Tibial nerve (tissue), 4 donors: ENCODE measurements around the gene DDX56. TPM values are rescaled to one million over a fixed set of nuclear protein-coding genes. Genes with fewer than 3 reads are reported as not detected.

Source experiments
- DNase-seq, 2 donors: peaks; one replicate each; pipeline ENCODE4 v3.0.0-alpha.2; 2019; ENCODE audit warnings: low spot score in 2 of 2
- H3K27ac ChIP-seq, 4 donors: fragments of 200-600 bp; sonication (generic) in 3 of 4; one replicate each; pipeline ENCODE4 v1.5.1; 2017 to 2019; ENCODE audit warnings: mild to moderate bottlenecking in 1 of 4
- H3K27me3 ChIP-seq, 2 donors: fragments of 200-600 bp; sonication (generic) in 1 of 2; one replicate each; pipeline versions ENCODE4 v1.5.1 to v1.6.0; 2017 to 2019
- H3K36me3 ChIP-seq, 3 donors: fragments of 200-600 bp; sonication (generic); one replicate each; pipeline ENCODE4 v1.5.1; 2018 to 2019
- H3K4me1 ChIP-seq, 4 donors: fragments of 200-600 bp; sonication (generic) in 3 of 4; one replicate each; pipeline ENCODE4 v1.5.1; 2017 to 2019
- H3K4me3 ChIP-seq, 4 donors: fragments of 200-600 bp; sonication (generic) in 3 of 4; one replicate each; pipeline ENCODE4 v1.5.1; 2017 to 2019; ENCODE audit warnings: mild to moderate bottlenecking in 1 of 4, moderate library complexity in 1 of 4
- H3K9me3 ChIP-seq, 4 donors: fragments of 200-600 bp; sonication (generic) in 3 of 4; one replicate each; pipeline ENCODE4 v1.5.1; 2017 to 2019
- EP300 ChIP-seq, 2 donors: sonication (generic); formaldehyde crosslinking; IDR thresholded peaks; one replicate each; pipeline ENCODE4 v1.6.1; 2017; ENCODE audit warnings: antibody characterized with exemption in 2 of 2, mild to moderate bottlenecking in 1 of 2
- POLR2A ChIP-seq, 2 donors: fragments of 450-650 bp; IDR thresholded peaks; one replicate each; pipeline ENCODE4 v1.6.1; 2017; ENCODE audit warnings: antibody characterized with exemption in 2 of 2, mild to moderate bottlenecking in 2 of 2, moderate library complexity in 2 of 2
- WGBS, 2 donors: methylation state at CpG; one replicate each; pipeline ENCODE4 v1.1.5; 2018; 5-methylcytosine and 5-hydroxymethylcytosine counted together
- total RNA-seq, 4 donors: library from RNA; depleted of rRNA; stranded (reverse); fragments of >200 nt; gene quantifications; one replicate each; pipeline ENCODE4 v1.1.0, GENCODE V29; 2016
- TF ChIP-seq, protein P1 (sequence below), 5 experiments: fragments of 200-600 bp in 3 of 5; fragments of 450-650 bp in 2 of 5; sonication (generic) in 3 of 5; IDR thresholded peaks; one replicate each; pipeline ENCODE4 v1.5.1; 2016 to 2019; ENCODE audit warnings: antibody characterized with exemption in 5 of 5, mild to moderate bottlenecking in 3 of 5, moderate library complexity in 2 of 5

The DDX56 gene
- total RNA-seq, 4 donors from 2014 or later = 42.4 to 59.1 (median 56.5) TPM

DNA sequence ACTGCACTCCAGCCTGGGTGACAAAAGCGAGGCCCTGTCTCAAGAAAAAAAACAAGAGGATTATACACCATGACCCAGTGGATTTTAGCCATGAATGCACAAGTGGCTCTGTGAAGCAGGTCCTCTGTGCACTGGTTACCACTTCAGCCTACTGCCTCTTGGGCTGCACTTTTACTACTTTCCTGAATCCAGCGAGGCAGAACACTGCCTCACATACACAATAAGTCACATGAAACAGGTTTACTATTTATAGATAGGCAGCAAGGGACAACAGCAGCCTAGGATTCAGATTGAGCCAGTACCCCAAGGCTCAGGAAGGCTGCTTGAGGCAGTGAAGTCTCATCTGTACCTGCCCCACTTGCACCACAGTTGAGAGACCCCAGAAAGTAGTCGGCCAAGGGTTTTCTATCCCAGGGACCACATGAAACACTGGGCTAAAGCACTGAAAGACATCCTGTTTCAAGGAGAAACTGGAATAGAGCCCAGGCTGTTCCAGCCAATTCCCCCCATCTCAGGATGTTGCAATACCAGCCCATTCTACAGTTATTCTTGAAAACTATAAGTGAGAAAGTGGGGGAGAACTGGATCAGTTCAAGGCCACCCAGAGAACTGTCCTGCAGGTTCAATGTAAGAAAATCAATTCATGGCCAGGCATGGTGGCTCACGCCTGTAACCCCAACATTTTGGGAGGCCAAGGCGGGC is 22.4 kb upstream of the DDX56 start:
- no peaks in the 10 kb centered on the region for H3K4me1 ChIP-seq
- no peaks in the 10 kb centered on the region for H3K9me3 ChIP-seq
- H3K27me3 ChIP-seq = no peaks in the 10 kb centered on the region
- H3K27ac ChIP-seq = no peak overlapping the region
- TF ChIP-seq POLR2A (IDR thresholded peaks at IDR 0.05) = no peak
- TF ChIP-seq, protein P1, sequence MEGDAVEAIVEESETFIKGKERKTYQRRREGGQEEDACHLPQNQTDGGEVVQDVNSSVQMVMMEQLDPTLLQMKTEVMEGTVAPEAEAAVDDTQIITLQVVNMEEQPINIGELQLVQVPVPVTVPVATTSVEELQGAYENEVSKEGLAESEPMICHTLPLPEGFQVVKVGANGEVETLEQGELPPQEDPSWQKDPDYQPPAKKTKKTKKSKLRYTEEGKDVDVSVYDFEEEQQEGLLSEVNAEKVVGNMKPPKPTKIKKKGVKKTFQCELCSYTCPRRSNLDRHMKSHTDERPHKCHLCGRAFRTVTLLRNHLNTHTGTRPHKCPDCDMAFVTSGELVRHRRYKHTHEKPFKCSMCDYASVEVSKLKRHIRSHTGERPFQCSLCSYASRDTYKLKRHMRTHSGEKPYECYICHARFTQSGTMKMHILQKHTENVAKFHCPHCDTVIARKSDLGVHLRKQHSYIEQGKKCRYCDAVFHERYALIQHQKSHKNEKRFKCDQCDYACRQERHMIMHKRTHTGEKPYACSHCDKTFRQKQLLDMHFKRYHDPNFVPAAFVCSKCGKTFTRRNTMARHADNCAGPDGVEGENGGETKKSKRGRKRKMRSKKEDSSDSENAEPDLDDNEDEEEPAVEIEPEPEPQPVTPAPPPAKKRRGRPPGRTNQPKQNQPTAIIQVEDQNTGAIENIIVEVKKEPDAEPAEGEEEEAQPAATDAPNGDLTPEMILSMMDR (IDR thresholded peaks at IDR 0.05) = no peak
- TF ChIP-seq EP300 (IDR thresholded peaks at IDR 0.05) = no peak
- no peak for DNase-seq
- WGBS, 2 donors = 55 to 71% methylated on average over 5 of the region's 5 CpGs
- no peak overlapping the region for H3K4me3 ChIP-seq
- H3K36me3 ChIP-seq = no peaks in the 10 kb centered on the region

DNA sequence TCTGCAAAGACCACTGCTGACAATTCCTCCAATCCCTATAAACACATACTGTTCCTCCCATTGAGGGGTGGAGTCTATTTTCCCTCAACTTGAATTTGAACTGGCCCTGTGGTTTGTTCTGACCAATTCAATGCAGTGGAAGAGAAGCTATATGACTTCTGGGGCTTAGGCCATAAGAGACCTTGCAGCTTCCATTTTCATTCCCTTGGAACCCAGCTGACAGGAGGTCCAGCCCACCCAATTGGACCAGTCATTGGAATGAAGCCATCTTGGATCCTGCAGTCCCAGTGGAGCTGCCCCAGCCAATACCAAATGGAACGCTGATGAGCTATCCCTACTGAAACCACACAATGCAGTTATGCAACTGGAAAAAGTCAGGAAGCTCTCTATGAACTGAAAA is 17.2 kb upstream of the DDX56 start:
- TF ChIP-seq EP300 (IDR thresholded peaks at IDR 0.05) (no peak), POLR2A (IDR thresholded peaks at IDR 0.05) (no peak)
- TF ChIP-seq, protein P1 (IDR thresholded peaks at IDR 0.05) = no peak
- H3K4me3 ChIP-seq = no peak overlapping the region
- H3K9me3 ChIP-seq = no peaks in the 10 kb centered on the region
- H3K36me3 ChIP-seq = no peaks in the 10 kb centered on the region
- H3K4me1 ChIP-seq = peaks cover 0 to 6% (median 0%) of the 10 kb centered on the region in 4 donors
- no peak for DNase-seq
- no peaks in the 10 kb centered on the region for H3K27me3 ChIP-seq
- no peak overlapping the region for H3K27ac ChIP-seq
- WGBS, 2 donors = 80% methylated on average over 1 of the region's 1 CpG

DNA sequence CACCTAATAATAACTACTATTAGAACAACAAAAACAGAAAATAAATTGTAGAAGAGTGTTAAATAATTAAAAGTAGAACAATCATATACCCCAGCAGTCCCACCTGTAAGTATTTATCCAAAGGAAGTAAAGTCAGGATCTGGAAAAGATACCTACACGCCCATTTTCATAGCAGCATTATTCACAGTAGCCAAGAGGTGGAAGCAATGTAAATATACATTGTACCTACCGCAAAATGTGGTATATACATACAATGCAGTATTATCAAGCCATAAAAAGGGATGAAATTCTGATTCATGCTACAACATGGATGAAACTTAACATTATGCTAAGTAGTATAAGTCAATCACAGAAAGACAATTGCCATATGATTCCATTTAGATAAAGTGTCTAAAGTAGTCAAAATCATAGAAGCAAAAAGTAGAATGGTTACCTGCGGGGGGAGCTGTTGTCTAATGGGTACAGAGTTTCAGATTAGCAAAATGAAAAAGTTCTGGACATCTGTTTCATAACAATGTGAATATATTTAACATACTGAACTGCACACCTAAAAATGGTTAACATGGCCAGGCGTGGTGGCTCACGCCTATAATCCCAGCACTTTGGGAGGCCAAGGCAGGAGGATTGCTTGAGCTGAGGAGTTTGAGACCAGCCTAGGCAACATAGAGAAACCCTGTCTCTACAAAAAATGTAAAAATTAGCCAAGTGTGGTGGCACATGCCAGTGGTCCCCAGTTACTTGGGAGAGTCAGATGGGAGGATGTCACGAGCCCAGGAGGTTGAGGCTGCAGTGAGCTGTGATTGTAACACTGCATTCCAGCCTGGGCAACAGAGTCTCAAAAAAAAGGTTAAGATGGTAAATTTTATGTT is 14.4 kb upstream of the DDX56 start:
- Histone ChIP-seq H3K9me3 (no peaks in the 10 kb centered on the region), H3K36me3 (no peaks in the 10 kb centered on the region), H3K27me3 (no peaks in the 10 kb centered on the region), H3K4me3 (no peak overlapping the region), H3K27ac (no peak overlapping the region), H3K4me1 (peaks cover 0 to 7% (median 0%) of the 10 kb centered on the region in 4 donors)
- WGBS, 2 donors = 25 to 26% methylated on average over 6 of the region's 6 CpGs
- TF ChIP-seq, protein P1 (IDR thresholded peaks at IDR 0.05) = peak; percentile 39 to 59 (median 49)
- no peak for TF ChIP-seq EP300 (IDR thresholded peaks at IDR 0.05)
- DNase-seq = peak in 1 of 2 donors; percentile 82

DNA sequence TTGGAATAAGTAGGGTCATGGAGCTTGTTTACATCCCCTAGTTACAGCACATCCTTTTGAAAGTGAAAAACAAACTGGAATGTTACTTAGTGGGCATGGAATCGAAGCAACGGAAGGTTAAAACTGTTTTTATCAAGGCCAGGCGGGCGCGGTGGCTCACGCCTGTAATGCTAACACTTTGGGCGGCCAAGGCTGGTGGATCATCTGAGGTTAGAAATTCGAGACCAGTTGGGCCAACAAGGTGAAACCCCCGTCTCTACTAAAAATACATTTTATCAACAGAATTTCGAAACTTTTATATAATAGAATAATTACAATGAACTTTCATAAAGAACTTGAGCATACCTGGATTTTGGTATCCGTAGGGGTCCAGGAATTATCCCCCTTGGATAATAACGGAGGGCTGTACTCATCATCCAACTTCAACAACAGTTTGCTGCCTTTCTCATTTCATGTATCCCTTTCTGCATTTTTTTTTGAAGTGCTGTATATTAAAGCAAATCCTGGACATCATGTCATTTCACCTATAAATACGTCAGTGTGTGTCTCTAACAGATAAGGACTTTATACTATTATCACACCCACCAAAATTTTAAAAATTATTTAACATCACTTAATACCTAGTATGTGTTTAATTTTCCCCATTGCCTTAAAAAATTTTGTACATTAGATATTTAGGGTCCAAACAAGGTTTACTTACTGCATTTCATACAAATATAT is 9.6 kb upstream of the DDX56 start:
- Histone ChIP-seq H3K36me3 (peaks cover 0 to 29% (median 0%) of the 10 kb centered on the region in 3 donors), H3K27ac (peak overlapping the region; percentile 83 to 100 (median 98)), H3K9me3 (no peaks in the 10 kb centered on the region), H3K4me3 (peak overlapping the region; percentile 71 to 100 (median 90)), H3K4me1 (peaks cover 3 to 33% (median 15%) of the 10 kb centered on the region in 4 donors), H3K27me3 (no peaks in the 10 kb centered on the region)
- 89 to 92% methylated on average over 13 of the region's 13 CpGs for WGBS, 2 donors
- TF ChIP-seq, protein P1 (IDR thresholded peaks at IDR 0.05) = no peak
- no peak for TF ChIP-seq POLR2A (IDR thresholded peaks at IDR 0.05)
- TF ChIP-seq EP300 (IDR thresholded peaks at IDR 0.05) = no peak
- DNase-seq = no peak
